ENCODE measurements around the gene ERBB2. TPM values are rescaled to one million over a fixed set of nuclear protein-coding genes. Genes with fewer than 3 reads are reported as not detected.

ERBB2 gene
- total and polyA plus RNA-seq, 5 donors from 2014 or later = 0.36 to 5.5 (median 0.67) TPM

GRCh38 chr17:39666601-39667261 lies 33.1 kb upstream of the ERBB2 start:
- H3K36me3 ChIP-seq (ENCODE audit: control insufficient read depth, insufficient read depth, low read length) = peaks cover 5% of the 10 kb centered on the region
- no peak overlapping the region for H3K4me3 ChIP-seq (ENCODE audit: low read depth, low read length)
- no peaks in the 10 kb centered on the region for H3K9me3 ChIP-seq (ENCODE audit: control insufficient read depth in 2 of 2, low read length in 2 of 2)
- H3K4me1 ChIP-seq (ENCODE audit: control insufficient read depth, insufficient read depth, low read length, poor library complexity, severe bottlenecking) = peaks cover 20% of the 10 kb centered on the region
- no peak overlapping the region for H3K27ac ChIP-seq (ENCODE audit: insufficient read depth, low read length, poor library complexity, severe bottlenecking)
- peaks cover 0 to 25% (median 8%) of the 10 kb centered on the region in 4 donors for H3K4me1 Mint-ChIP-seq
- DNase-seq (no peak), ATAC-seq (ENCODE audit: low read depth in 2 of 2) (no peak)
- peak overlapping the region in 1 of 3 donors; percentile 14 for H3K27ac Mint-ChIP-seq
- no peaks in the 10 kb centered on the region for H3K9me3 Mint-ChIP-seq
- H3K27me3 ChIP-seq (ENCODE audit: control insufficient read depth, insufficient read depth, low read length) = peaks cover 7% of the 10 kb centered on the region
- no peaks in the 10 kb centered on the region for H3K36me3 Mint-ChIP-seq
- H3K27me3 Mint-ChIP-seq = peaks cover 40% of the 10 kb centered on the region
- peak overlapping the region; percentile 29 to 72 (median 40) for H3K4me3 Mint-ChIP-seq

GRCh38 chr17:39667262-39667944 lies 32.5 kb upstream of the ERBB2 start:
- H3K4me3 Mint-ChIP-seq = peak overlapping the region in 3 of 4 donors; percentile 22 to 72 (median 38)
- H3K4me1 Mint-ChIP-seq = peaks cover 0 to 25% (median 9%) of the 10 kb centered on the region in 4 donors
- H3K4me1 ChIP-seq (ENCODE audit: control insufficient read depth, insufficient read depth, low read length, poor library complexity, severe bottlenecking) = peaks cover 20% of the 10 kb centered on the region
- no peak overlapping the region for H3K4me3 ChIP-seq (ENCODE audit: low read depth, low read length)
- H3K36me3 ChIP-seq (ENCODE audit: control insufficient read depth, insufficient read depth, low read length) = no peaks in the 10 kb centered on the region
- no peaks in the 10 kb centered on the region for H3K9me3 Mint-ChIP-seq
- H3K27ac Mint-ChIP-seq = peak overlapping the region in 1 of 3 donors; percentile 14
- DNase-seq (no peak), ATAC-seq (ENCODE audit: low read depth in 2 of 2) (no peak)
- H3K27me3 ChIP-seq (ENCODE audit: control insufficient read depth, insufficient read depth, low read length) = peaks cover 7% of the 10 kb centered on the region
- H3K27ac ChIP-seq (ENCODE audit: insufficient read depth, low read length, poor library complexity, severe bottlenecking) = no peak overlapping the region
- H3K27me3 Mint-ChIP-seq = peaks cover 40% of the 10 kb centered on the region
- no peaks in the 10 kb centered on the region for H3K36me3 Mint-ChIP-seq
- no peaks in the 10 kb centered on the region for H3K9me3 ChIP-seq (ENCODE audit: control insufficient read depth in 2 of 2, low read length in 2 of 2)

- H3K4me3 Mint-ChIP-seq = peak within 1 kb of the TSS; percentile 55 to 77 (median 68)
- ATAC-seq (ENCODE audit: low read depth in 2 of 2) = peak; percentile 57 to 65
- H3K4me1 Mint-ChIP-seq = peaks cover 0 to 25% (median 9%) of the 10 kb centered on the region in 4 donors
- no peak within 1 kb of the TSS for H3K4me3 ChIP-seq (ENCODE audit: low read depth, low read length)
- H3K36me3 Mint-ChIP-seq = no peaks in the 10 kb centered on the region
- peak within 1 kb of the TSS in 2 of 3 donors; percentile 25 to 26 for H3K27ac Mint-ChIP-seq
- peak; percentile 40 to 78 (median 64) for DNase-seq
- H3K27me3 Mint-ChIP-seq = peaks cover 40% of the 10 kb centered on the region
- peaks cover 20% of the 10 kb centered on the region for H3K4me1 ChIP-seq (ENCODE audit: control insufficient read depth, insufficient read depth, low read length, poor library complexity, severe bottlenecking)
- no peaks in the 10 kb centered on the region for H3K9me3 ChIP-seq (ENCODE audit: control insufficient read depth in 2 of 2, low read length in 2 of 2)
- H3K9me3 Mint-ChIP-seq = no peaks in the 10 kb centered on the region
- H3K36me3 ChIP-seq (ENCODE audit: control insufficient read depth, insufficient read depth, low read length) = no peaks in the 10 kb centered on the region
- H3K27ac ChIP-seq (ENCODE audit: insufficient read depth, low read length, poor library complexity, severe bottlenecking) = no peak within 1 kb of the TSS
- peaks cover 7% of the 10 kb centered on the region for H3K27me3 ChIP-seq (ENCODE audit: control insufficient read depth, insufficient read depth, low read length)
Measured at GRCh38 chr17:39667945-39668924, 31.6 kb upstream of the ERBB2 start, which contains the start of gene PNMT. Gene PNMT, plus strand, starts transcription at chr17:39668453. Its CDS starts 23 bp downstream, at chr17:39668476.

GRCh38 chr17:39669897-39670735 lies 29.7 kb upstream of the ERBB2 start:
- no peak for DNase-seq
- Mint-ChIP-seq H3K4me3 (no peak overlapping the region), H3K4me1 (peaks cover 0 to 22% (median 9%) of the 10 kb centered on the region in 4 donors), H3K9me3 (no peaks in the 10 kb centered on the region), H3K27me3 (peaks cover 35% of the 10 kb centered on the region), H3K27ac (no peak overlapping the region), H3K36me3 (no peaks in the 10 kb centered on the region)
- Histone ChIP-seq H3K4me1 (ENCODE audit: control insufficient read depth, insufficient read depth, low read length, poor library complexity, severe bottlenecking) (peaks cover 22% of the 10 kb centered on the region), H3K27me3 (ENCODE audit: control insufficient read depth, insufficient read depth, low read length) (peaks cover 7% of the 10 kb centered on the region), H3K36me3 (ENCODE audit: control insufficient read depth, insufficient read depth, low read length) (no peaks in the 10 kb centered on the region), H3K27ac (ENCODE audit: insufficient read depth, low read length, poor library complexity, severe bottlenecking) (no peak overlapping the region), H3K9me3 (ENCODE audit: control insufficient read depth in 2 of 2, low read length in 2 of 2) (no peaks in the 10 kb centered on the region), H3K4me3 (ENCODE audit: low read depth, low read length) (no peak overlapping the region)
- no peak for ATAC-seq (ENCODE audit: low read depth in 2 of 2)

GRCh38 chr17:39670746-39671145 lies 29.1 kb upstream of the ERBB2 start:
- H3K27me3 Mint-ChIP-seq = peaks cover 30% of the 10 kb centered on the region
- Histone ChIP-seq H3K36me3 (ENCODE audit: control insufficient read depth, insufficient read depth, low read length) (no peaks in the 10 kb centered on the region), H3K9me3 (ENCODE audit: control insufficient read depth in 2 of 2, low read length in 2 of 2) (no peaks in the 10 kb centered on the region), H3K4me1 (ENCODE audit: control insufficient read depth, insufficient read depth, low read length, poor library complexity, severe bottlenecking) (peaks cover 29% of the 10 kb centered on the region), H3K4me3 (ENCODE audit: low read depth, low read length) (no peak overlapping the region), H3K27ac (ENCODE audit: insufficient read depth, low read length, poor library complexity, severe bottlenecking) (no peak overlapping the region), H3K27me3 (ENCODE audit: control insufficient read depth, insufficient read depth, low read length) (peaks cover 7% of the 10 kb centered on the region)
- DNase-seq (no peak), ATAC-seq (ENCODE audit: low read depth in 2 of 2) (no peak)
- no peak overlapping the region for H3K4me3 Mint-ChIP-seq
- H3K36me3 Mint-ChIP-seq = no peaks in the 10 kb centered on the region
- peaks cover 0 to 24% (median 11%) of the 10 kb centered on the region in 4 donors for H3K4me1 Mint-ChIP-seq
- H3K27ac Mint-ChIP-seq = no peak overlapping the region
- no peaks in the 10 kb centered on the region for H3K9me3 Mint-ChIP-seq

DNA sequence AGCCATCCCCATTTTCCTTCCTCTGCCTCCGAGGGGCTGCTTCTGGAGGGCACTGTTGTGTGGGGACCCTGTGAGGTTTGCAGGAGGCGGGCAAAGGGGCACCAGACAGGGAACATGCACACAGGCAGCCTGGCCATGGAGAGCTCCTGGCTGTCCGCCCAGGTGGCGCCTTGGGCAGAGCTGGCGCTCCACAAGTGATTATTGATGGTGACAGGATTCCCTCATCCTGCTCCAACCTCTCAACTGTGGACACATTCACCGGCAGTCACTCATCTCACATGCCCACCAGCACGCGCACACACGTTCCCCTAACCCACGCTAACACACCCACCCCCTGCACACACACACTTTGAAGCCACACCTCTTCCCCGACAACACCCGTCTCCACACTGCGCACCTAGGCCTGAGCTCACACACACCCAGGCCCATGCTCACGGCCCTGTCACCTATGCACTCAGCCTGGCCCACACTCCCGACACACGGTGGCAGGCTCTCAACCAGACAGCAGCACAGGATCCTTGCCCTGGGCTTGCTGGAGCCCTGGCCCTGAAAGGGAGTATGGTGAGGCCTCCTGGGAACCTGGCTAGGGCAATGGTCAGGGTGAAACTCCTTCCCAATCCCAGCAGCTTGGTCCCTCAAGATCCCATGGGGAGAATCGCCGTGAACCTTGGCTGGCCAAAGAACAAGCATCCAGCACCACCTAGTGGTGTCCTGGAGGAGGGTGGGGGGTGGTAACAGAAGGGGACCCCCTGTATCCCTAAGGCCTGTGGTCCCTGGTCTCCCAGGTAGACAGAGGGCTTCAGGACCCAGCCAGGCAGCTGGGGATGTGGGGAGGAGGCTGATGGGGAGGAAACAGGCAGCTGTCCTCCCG lies 28.0 kb upstream of the ERBB2 start:
- Mint-ChIP-seq H3K36me3 (no peaks in the 10 kb centered on the region), H3K27me3 (peaks cover 21% of the 10 kb centered on the region), H3K4me3 (peak overlapping the region in 1 of 4 donors; percentile 29), H3K4me1 (peaks cover 0 to 29% (median 15%) of the 10 kb centered on the region in 4 donors), H3K27ac (no peak overlapping the region), H3K9me3 (no peaks in the 10 kb centered on the region)
- no peaks in the 10 kb centered on the region for H3K9me3 ChIP-seq (ENCODE audit: control insufficient read depth in 2 of 2, low read length in 2 of 2)
- no peaks in the 10 kb centered on the region for H3K36me3 ChIP-seq (ENCODE audit: control insufficient read depth, insufficient read depth, low read length)
- H3K4me3 ChIP-seq (ENCODE audit: low read depth, low read length) = no peak overlapping the region
- ATAC-seq (ENCODE audit: low read depth in 2 of 2) (no peak), DNase-seq (peak in 1 of 3 donors; percentile 37)
- H3K27ac ChIP-seq (ENCODE audit: insufficient read depth, low read length, poor library complexity, severe bottlenecking) = no peak overlapping the region
- peaks cover 39% of the 10 kb centered on the region for H3K4me1 ChIP-seq (ENCODE audit: control insufficient read depth, insufficient read depth, low read length, poor library complexity, severe bottlenecking)
- H3K27me3 ChIP-seq (ENCODE audit: control insufficient read depth, insufficient read depth, low read length) = peaks cover 5% of the 10 kb centered on the region

Measured in CD4-positive, CD25-positive, alpha-beta regulatory T cell (primary cell).